Measurements from ENCODE around the gene PCDHA9.
"Not testable (repeated sequence)": the region's sequence is repeated elsewhere in the genome, so short reads cannot be mapped to it uniquely, and the experiment has no call there.

The PCDHA9 gene

GRCh38 chr5:140848139-140849102 is at the start of gene PCDHA9:
Gene PCDHA9 (plus strand): TSS chr5:140848382. CDS start chr5:140848496, 114 bp downstream.
- DNase-seq: peak; percentile 1

- DNase-seq: peak; percentile 0
These were observed 47.2 kb upstream of the PCDHA9 start, which contains the start of gene PCDHA3 for GRCh38 chr5:140800816-140801493. Gene PCDHA3 (plus strand): TSS chr5:140801057.

- DNase-seq: no peak
These were observed 46.7 kb upstream of the PCDHA9 start for GRCh38 chr5:140801494-140801841.

GRCh38 chr5:140802381-140802780 is 45.8 kb upstream of the PCDHA9 start:
- not testable (repeated sequence) for DNase-seq

GRCh38 chr5:140802781-140803271 is 45.4 kb upstream of the PCDHA9 start:
- DNase-seq: no peak

- DNase-seq: no peak
These were observed 41.1 kb upstream of the PCDHA9 start, which contains the start of gene PCDHA4 for GRCh38 chr5:140806834-140807775. Gene PCDHA4 (plus strand): TSS chr5:140807068.

GRCh38 chr5:140808241-140808888 is 39.8 kb upstream of the PCDHA9 start:
- DNase-seq: not testable (repeated sequence)

GRCh38 chr5:140808889-140809291 is 39.3 kb upstream of the PCDHA9 start:
- DNase-seq: no peak

GRCh38 chr5:140821375-140822280 is 26.6 kb upstream of the PCDHA9 start, which contains the start of gene PCDHA5:
Gene PCDHA5 (plus strand): TSS chr5:140821613.
- DNase-seq: no peak

- DNase-seq: no peak
These were observed 25.9 kb upstream of the PCDHA9 start for GRCh38 chr5:140822281-140822629.

- DNase-seq: not testable (repeated sequence)
These were observed 25.2 kb upstream of the PCDHA9 start for GRCh38 chr5:140822969-140823368.

GRCh38 chr5:140823475-140823874 is 24.7 kb upstream of the PCDHA9 start:
- DNase-seq: no peak

- no peak for DNase-seq
These were observed 20.3 kb upstream of the PCDHA9 start, which contains the start of gene PCDHA6 for GRCh38 chr5:140827704-140828361. Gene PCDHA6 (plus strand): TSS chr5:140827960. CDS start chr5:140828092, 132 bp downstream.

GRCh38 chr5:140828362-140828737 is 19.8 kb upstream of the PCDHA9 start:
- DNase-seq: no peak

GRCh38 chr5:140829511-140830501 is 18.4 kb upstream of the PCDHA9 start:
- not testable (repeated sequence) for DNase-seq

GRCh38 chr5:140833993-140834392 is 14.2 kb upstream of the PCDHA9 start, which contains the start of gene PCDHA7:
Gene PCDHA7 (plus strand): TSS chr5:140834269. CDS start chr5:140834384, 115 bp downstream.
- DNase-seq: peak; percentile 1

- DNase-seq: not testable (repeated sequence)
These were observed 13.7 kb upstream of the PCDHA9 start for GRCh38 chr5:140834439-140835008.
